LHCN-M2 (cell line): Measurements from ENCODE around the gene TNKS2. TPM values are rescaled to one million over a fixed set of nuclear protein-coding genes. Genes with fewer than 3 reads are reported as not detected.
"Not testable (repeated sequence)": the region's sequence is repeated elsewhere in the genome, so short reads cannot be mapped to it uniquely, and the experiment has no call there.

Experiments used
- DNase-seq: peaks from one replicate; pipeline ENCODE4 v3.0.0-alpha.2; 2012; ENCODE audit warnings: low read depth
- polyA plus RNA-seq: library from polyadenylated mRNA; unstranded; fragments of >200 nt; gene quantifications from one replicate; pipeline ENCODE4 v1.2.1, GENCODE V29; 2012; ENCODE audit warnings: missing spikeins
- total RNA-seq: library from RNA; depleted of rRNA; stranded (reverse); fragments of >200 nt; gene quantifications from 2 replicates; pipeline ENCODE4 v1.2.3, GENCODE V29; 2014; rRNA removed

The TNKS2 gene
- 27.5 and 30.6 TPM in 2 replicates for total RNA-seq
- 9.8 TPM for polyA plus RNA-seq

DNA sequence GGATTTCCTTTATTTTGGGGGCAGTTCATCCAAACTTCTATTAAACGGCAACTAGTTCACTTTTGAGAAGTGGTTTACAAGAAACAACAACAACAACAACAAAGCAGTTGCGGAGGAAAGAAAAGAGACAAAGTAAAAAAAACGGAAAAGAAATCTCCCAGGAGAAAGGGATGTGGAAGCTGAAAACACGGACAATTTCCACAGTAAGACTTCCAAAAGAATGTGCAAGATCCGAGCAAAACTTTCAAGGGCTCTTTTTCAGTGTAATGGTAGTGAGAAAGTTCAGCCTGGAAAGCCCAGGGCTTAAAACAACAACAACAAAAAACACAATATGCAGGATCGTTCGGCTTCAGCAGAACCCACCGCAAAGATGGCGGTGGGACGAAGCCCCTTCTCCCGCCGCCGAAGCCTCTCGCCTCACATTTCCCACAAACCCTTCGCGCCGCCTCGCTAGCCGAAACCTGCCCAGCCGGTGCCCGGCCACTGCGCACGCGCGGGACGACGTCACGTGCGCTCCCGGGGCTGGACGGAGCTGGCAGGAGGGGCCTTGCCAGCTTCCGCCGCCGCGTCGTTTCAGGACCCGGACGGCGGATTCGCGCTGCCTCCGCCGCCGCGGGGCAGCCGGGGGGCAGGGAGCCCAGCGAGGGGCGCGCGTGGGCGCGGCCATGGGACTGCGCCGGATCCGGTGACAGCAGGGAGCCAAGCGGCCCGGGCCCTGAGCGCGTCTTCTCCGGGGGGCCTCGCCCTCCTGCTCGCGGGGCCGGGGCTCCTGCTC lies at the start of gene TNKS2:
TNKS2 (plus strand) TSS at position 553 of the 775 bp plus-strand sequence. CDS start 265 bp downstream, outside the sequence.
- peak; percentile 92 for DNase-seq

DNA sequence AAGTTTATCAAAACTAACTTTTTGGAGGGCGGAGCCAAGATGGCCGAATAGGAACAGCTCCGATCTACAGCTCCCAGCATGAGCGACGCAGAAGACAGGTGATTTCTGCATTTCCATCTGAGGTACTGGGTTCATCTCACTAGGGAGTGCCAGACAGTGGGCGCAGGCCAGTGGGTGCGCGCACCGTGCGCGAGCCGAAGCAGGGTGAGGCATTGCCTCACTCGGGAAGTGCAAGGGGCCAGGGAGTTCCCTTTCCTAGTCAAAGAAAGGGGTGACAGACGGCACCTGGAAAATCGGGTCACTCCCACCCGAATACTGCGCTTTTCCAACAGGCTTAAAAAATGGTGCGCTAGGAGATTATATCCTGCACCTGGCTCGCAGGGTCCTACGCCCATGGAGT lies 48.6 kb upstream of the TNKS2 start:
- DNase-seq: not testable (repeated sequence)

DNA sequence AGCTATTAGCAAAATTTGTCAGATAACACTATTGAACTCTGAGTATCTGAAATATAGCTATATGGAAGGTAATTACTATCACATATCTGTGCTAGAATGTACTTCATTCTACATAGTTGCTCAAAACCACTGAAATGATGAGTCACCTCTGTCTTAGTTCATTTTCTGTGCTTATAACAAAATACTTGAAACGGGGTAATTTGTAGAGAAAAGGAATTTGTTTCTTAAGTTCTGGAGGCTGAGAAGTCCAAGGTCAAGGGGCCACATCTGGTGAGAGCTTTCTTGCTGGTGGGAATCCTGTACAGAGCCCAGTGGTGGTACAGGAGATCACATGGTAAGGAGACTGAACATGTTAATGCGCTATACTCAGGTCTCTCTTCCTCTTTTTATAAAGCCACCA lies 41.9 kb upstream of the TNKS2 start:
- peak; percentile 70 for DNase-seq

DNA sequence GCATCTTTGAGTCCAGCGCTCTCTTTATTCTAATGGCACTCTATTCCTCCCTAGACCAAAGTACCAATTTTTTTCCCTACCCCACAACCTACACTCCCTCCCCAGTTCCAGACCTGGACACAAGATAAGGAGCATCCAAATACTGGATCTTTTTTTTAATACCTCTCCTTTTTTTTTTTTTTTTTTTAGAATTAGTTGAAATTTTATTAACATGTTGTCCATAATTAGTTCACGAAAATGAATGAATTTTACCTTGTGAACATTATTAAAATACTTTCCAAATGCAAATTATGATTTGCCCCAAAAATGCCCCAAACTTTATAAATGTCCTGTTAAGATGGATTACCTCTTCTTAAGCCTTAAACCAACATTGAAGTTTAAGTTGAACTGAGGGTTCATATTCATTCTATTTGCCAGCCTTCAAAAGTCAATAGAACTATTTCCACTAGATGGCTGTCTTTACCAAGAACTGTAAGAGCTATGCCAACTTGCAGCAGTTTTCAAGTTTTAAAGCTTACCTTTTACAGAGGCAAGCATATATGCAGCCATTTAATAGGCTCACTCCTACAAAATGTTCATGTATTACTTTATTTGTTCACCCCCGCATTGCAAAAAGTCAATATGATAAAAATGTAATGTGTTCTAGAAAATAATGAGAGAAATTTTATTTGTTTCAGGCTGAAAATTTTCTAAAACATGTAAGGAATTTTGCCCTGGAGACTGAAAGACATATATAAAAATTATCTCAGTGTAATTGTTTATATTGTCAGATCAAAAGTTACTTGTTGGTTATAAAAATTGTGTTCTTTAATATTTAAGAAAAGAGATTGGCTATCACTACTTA lies 39.7 kb upstream of the TNKS2 start:
- peak; percentile 68 for DNase-seq

DNA sequence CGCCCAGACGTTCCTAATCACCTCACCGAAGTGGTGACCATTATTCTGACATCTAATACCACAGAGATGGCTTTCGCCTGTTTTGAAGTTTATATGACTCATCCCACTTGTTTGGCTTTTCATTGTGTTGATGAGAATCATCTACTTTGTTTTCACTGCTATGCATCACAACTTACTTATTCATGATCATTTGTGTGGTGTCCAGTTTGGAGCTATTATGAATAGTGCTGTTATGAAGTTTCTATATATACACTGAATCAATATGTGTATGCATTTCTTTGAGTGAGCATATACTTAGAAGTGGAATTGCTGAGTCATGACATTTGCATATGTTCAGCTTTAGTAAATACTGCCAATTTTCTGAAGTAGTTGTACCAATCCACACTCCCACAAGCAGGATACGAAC lies 38.6 kb upstream of the TNKS2 start:
- DNase-seq: peak; percentile 56

DNA sequence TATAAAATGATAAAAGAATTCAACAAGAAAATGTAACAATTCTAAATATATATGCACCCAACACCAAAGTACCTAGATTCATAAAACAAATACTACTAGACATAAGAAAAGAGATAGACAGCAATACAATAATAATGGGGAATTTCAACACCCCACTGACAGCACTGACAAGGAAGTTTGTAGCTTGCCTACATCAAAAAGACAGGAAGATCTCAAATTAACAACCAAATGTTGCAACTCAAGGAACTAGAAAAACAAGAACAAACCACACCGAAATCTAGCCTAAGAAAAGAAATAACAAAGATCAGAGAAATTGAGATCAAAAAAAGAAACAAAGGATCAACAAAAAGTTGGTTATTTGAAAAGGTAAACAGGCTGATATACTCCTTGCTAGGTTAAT lies 36.5 kb upstream of the TNKS2 start:
- no peak for DNase-seq

DNA sequence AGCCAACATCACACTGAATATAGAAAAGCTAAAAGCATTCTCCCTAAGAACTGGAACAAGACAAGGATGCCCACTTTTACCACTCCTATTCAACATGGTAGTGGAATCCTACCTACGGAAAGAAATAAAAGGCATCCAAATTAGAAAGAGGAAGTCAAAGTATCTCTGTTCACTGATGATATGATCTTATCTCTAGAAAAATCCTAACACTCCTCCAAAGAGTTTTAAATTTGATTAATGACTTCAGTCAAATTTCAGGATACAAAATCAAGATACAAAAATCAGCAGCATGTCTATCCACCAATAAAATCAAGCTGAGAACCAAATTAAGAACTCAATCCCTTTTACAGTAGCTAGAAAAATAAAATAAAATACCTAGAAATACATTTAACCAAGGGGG lies 35.3 kb upstream of the TNKS2 start:
- DNase-seq: no peak

DNA sequence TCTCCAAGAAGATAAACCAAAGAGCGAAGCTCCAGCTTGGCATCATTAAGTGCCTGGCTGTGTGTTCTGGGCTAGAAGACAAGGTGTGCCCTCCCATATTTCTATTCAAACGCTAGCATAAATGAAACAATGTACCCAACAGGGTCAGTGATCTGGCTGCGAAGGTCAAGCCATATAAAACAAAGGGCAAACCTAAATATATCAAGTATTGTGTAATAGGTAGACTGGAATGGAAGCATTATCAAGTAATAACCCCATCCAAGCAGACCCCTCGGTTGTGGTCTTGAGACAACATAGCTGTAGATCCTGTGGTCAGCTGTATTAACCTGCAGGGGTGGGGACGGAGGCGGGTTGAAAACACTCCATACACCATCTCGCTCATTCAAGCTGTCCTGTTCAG lies 31.6 kb upstream of the TNKS2 start:
- DNase-seq: no peak

DNA sequence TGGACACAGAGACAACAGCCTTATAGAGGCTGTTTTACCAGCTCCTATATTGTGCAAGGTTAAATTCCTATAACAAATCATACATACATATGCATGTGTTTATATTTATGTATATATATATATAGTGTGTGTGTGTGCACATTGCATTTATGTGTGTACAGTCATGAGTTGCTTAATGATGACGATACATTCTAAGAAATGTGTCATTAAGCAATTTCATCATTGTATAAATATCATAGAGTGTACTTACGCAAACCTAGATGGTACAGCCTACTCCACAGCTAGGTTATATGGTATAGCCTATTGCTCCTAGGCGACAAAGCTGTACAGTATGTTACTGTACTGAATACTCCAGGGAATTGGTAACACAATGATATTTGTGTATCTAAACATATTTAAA lies 30.1 kb upstream of the TNKS2 start:
- DNase-seq: no peak

DNA sequence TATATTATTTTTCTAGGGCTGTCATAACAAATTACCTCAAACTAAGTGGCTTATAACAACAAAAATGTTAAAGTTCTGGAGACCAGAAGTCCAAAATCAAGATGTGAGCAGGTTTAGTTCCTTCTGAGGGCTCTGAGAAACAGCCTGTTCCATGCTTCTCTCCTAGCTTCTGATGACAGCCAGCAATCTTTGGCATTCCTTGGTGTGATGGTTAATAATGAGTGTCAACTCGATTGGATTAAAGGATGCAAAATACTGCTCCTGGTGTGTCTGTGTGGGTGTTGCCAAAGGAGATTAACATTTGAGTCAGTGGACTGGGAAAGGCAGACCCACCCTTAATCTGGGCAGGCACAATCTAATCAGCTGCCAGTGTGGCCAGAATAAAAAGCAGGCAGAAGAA lies 26.3 kb upstream of the TNKS2 start:
- DNase-seq: no peak

DNA sequence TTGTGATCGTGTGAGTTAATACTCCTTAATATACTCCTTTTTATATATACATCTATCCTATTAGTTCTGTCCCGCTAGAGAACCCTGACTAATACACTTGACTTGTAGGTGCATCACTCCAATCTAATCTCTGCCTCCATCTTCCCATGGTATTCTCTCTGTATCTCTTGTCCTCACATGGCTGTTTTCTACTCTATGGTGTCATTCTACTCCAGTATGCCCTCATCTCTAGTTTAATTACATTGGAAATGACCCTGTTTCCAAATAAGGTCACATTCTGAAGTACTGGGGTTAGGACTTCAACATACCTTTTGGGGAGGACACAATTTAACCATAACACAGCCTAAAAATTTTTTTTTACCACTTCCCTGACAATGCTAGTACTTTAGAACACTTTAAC lies 25.8 kb upstream of the TNKS2 start:
- no peak for DNase-seq

DNA sequence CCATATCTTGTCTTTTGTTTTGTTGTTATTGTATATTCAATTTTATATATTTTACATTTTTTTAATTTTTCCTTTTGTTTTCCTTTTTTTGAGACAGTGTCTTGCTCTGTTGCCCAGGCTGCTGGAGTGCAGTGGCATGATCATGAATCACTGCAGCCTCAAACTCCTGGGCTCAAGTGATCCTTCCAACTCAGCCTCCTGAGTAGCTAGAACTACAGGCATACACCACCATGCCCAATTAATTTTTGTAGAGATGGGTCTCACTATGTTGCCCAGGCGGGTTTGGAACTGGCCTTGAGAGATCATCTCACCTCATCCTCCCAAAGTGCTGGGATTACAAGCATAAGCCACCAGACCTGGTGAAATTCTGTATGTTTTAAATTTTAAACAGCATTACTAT lies 25.4 kb upstream of the TNKS2 start:
- DNase-seq: no peak

DNA sequence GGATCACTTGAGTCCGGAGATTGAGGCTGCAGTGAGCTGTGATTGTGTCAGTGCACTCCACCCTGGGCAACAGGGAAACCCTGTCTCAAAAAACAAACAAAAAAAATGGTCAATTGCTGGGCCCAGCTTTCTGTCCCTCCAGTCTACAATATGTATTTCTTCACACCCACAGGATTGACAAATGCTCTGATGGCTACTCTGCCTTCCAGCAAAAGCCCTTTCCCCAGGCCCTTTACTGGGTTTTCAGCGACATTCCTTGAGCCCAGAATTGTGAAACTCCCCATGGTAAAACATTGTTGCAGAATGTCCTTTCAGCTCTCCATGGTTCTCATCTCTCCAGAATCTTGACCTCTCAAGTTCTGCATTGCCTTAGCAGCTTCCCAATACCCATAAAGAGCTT lies 23.7 kb upstream of the TNKS2 start:
- no peak for DNase-seq

DNA sequence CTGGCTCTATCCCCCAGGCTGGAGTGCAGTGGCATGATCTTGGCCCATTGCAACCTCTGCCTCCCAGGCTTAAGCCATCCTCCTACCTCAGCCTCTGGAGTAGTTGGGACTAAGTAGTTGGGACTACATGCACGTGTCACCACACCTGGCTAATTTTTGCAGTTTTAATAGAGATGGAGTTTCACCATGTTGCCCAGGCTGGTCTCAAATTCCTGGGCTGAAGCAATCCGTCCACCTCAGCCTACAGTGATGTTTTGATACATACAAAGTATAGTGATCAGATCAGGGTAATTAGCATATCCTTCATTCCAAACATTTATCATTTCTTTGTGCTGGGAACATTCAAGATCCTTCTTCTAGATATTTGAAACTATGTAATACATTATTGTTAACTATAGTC lies 22.5 kb upstream of the TNKS2 start:
- no peak for DNase-seq

DNA sequence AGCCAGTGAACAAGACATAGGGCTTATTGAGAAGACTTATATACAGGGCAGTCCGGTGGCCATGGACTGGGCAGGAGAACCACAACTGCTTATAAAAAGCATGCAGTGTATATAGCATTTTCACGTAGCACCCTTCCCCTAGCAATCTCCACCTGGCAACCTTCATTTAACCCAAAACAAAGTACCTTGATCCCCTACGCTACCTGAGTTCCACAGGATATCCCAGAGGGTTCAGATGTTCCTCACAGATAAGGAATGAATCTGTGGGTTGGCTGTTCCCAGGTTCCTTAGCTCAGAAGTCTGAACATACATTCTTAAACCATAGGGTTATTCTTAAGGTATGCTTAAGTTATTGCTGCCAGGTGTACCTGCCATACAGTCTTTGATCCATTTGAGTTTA lies 22.0 kb upstream of the TNKS2 start:
- no peak for DNase-seq

DNA sequence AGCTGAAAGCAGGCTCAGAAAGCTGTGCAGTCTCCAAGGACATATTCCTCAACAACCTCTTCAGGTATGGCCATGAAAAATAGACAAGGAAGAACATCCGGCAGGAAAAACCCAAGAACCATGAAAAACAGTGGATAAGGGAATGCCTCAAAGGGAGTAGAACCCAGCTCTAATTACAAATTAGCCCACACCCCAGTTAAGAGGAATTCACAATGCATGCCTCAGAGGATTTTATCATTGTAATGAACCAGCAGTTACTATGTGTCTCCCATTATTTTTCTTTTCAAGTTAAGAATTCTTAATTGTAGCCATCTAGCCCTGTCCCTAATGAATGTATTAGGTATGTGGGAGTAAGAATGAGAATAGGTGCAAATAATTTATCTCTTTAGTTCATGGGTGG lies 19.7 kb upstream of the TNKS2 start:
- DNase-seq: no peak

DNA sequence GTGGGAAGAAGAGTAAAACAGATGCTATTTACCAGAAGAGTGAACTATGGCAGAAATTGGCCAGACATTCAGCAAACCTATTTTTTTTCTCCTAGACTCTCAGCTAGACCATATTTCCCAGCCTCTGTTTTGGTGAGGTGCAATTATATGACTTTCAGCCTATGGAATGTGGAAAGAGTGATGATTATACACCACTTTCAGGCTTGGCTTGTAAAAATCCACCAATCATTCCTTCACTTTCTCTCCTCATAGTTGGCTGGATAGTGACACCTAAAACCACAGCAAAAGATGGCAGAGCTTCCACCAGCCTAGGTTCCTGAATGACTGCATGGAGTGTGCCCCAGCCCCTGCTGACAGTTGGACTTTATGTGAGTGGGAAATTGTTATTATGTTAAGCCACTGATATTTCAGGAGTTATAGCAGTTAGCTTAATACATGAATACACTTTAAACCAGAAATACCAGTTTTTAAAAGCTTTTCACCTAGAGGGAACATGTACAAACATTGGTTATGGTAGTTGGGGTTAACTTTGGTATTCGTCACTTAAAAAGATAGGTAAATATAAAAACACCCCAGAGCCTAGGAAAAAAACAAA lies 19.1 kb upstream of the TNKS2 start:
- no peak for DNase-seq

DNA sequence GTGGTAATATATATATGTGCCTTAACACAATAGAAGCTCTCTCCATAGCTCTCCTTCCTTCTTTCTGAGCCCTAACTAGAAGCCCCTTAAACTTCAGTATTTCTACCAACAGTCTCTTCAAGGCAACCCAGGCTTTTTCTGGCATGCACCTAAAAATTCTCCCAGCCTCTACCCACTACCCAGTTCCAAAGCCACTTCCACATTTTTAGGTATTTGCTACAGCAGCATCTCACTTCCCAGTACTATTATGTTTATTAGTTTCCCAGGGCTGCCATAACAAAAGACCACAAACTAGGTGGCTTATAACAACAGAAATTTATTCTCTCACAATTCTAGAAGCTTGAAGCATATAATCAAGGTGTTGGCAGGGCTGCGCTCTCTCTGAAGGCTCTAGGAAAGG lies 15.7 kb upstream of the TNKS2 start:
- DNase-seq: no peak

DNA sequence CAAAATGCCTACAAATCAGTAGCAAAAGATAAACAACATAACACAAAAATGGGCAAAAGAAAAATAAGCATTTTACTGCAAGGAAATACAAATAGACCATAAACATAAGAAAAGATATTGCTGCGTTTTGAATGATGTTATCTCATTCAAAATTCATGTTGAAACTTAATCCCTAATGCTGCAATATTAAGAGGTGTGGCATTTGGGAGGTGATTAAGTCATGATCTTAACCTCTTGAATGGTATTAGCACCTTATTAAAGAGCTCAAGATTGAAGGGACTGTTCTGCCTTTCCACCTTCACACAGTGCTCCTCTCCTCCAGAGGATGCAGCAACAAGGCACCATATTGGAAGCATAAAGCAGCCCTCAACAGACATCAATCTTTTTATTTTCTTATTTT lies 12.4 kb upstream of the TNKS2 start:
- DNase-seq: no peak

DNA sequence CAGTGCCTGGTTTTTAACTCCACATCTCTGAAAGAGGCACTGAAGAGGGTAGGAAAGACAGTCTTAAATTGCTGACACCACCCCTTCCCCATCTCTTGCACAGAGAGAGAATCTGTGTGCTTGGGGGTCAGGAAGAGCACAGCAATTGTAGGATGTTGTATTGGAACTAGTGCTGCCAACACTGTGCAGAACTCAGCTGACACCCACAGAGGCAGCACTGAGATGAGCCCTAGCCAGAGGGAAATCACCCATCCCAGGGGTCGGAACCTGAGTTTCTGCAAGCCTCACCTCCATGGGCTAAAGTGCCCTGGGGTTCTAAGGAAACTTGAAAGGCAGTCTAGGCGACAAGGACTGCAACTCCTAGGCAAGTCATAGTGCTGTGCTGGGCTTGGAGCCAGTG lies 11.0 kb upstream of the TNKS2 start:
- DNase-seq: no peak

DNA sequence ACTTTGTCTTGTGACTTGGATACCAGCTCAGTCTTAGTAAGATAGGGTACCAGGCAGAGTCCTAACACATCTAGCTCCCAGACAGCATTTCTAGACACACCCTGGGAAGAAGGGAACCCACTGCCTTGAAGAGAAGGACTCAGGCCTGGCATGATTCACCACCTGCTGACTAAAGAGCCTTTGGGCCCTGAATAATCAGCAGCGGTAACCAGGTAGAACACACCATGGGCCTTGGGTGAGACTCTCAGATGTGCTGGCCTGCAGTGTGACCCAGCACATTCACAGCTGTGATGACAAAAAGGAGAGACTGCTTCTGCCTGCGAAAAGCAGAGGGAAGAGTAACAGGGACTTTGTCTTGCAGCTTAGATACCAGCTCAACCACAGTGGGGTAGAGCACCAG lies 10.4 kb upstream of the TNKS2 start:
- no peak for DNase-seq

DNA sequence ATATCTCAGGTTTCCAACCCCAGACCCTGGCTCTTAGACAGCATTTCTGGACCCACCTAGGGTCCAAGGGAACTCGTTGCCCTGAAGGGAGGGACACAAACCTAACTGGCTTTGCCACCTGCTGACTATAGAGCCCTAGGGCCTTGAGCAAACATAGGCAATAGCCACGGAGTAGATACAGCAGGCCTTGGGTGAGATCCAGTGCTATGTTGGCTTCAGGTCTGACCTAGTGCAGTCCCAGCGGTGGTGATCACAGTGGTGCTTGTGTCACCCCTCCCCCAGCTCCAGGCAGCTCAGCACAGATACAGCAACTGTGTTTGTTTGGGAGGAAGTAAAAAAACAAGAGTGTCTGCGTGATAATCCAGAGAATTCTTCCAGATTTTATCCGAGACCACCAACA lies 9.7 kb upstream of the TNKS2 start:
- DNase-seq: no peak
